HepG2 (cell line): ENCODE measurements around the gene PCGF3.

Experiments used
- AFF4 ChIP-seq: sonication (generic); formaldehyde crosslinking; IDR thresholded peaks from 2 replicates; pipeline ENCODE4 v1.4.0; 2020; ENCODE audit warnings: missing genetic modification reagents
- E2F1 ChIP-seq: sonication (generic); formaldehyde crosslinking; IDR thresholded peaks from 2 replicates; pipeline ENCODE4 v1.5.0; 2020; ENCODE audit warnings: missing genetic modification reagents
- FLYWCH1 ChIP-seq: sonication (generic); formaldehyde crosslinking; IDR thresholded peaks from 2 replicates; pipeline ENCODE4 v1.8.1; 2023; ENCODE audit warnings: mild to moderate bottlenecking, missing genetic modification reagents
- FOSL1 ChIP-seq: sonication (generic); formaldehyde crosslinking; IDR thresholded peaks from 2 replicates; pipeline ENCODE4 v1.9.0; 2021; ENCODE audit warnings: missing genetic modification reagents, borderline replicate concordance
- HNRNPL ChIP-seq: fragments of 200-400 bp; formaldehyde crosslinking; IDR thresholded peaks from 2 replicates; pipeline ENCODE4 v1.6.1; 2017; ENCODE audit warnings: mild to moderate bottlenecking, low read depth, low read length
- MXD3 ChIP-seq: IDR thresholded peaks from 2 replicates; pipeline ENCODE4 v1.6.1; 2016; ENCODE audit warnings: mild to moderate bottlenecking, missing biosample characterization, missing genetic modification reagents
- PCBP1 ChIP-seq: fragments of 200-400 bp; formaldehyde crosslinking; IDR thresholded peaks from 2 replicates; pipeline ENCODE4 v1.6.1; 2017; ENCODE audit warnings: mild to moderate bottlenecking, low read depth, low read length, borderline replicate concordance
- REST ChIP-seq, 2 experiments: IDR thresholded peaks; 2 replicates each; pipeline ENCODE4 v1.6.1; 2011 to 2012; ENCODE audit warnings: low read length in 2 of 2, borderline replicate concordance in 1 of 2, low read depth in 1 of 2, mild to moderate bottlenecking in 1 of 2, moderate library complexity in 1 of 2
- TAF1 ChIP-seq: sonication (generic); formaldehyde crosslinking; IDR thresholded peaks from 2 replicates; pipeline ENCODE4 v1.4.0; 2020; ENCODE audit warnings: missing genetic modification reagents
- TBX2 ChIP-seq: sonication (generic); formaldehyde crosslinking; IDR thresholded peaks from 2 replicates; pipeline ENCODE4 v1.5.0; 2020; ENCODE audit warnings: missing genetic modification reagents, mild to moderate bottlenecking, borderline replicate concordance

GRCh38 chr4:763191-763810 lies 57.7 kb downstream of the PCGF3 start:
- no peak for TF ChIP-seq E2F1 (CRISPR knock-in tag)
- no peak for TF ChIP-seq REST (IDR thresholded peaks at IDR 0.05; ENCODE audit: borderline replicate concordance in 1 of 2, low read depth in 1 of 2, low read length in 2 of 2)
- TF ChIP-seq MXD3 = no peak
- no peak for TF ChIP-seq FLYWCH1
- TF ChIP-seq HNRNPL = no peak
- TF ChIP-seq TAF1 = no peak
- TF ChIP-seq AFF4 = no peak
- no peak for TF ChIP-seq TBX2
- TF ChIP-seq FOSL1 (CRISPR knock-in tag) = no peak
- no peak for TF ChIP-seq PCBP1
